ENCODE measurements around the gene IL36G. TPM values are rescaled to one million over a fixed set of nuclear protein-coding genes. Genes with fewer than 3 reads are reported as not detected.

Gene IL36G
- total and polyA plus RNA-seq, 2 experiments from 2014 or later: not detected

DNA sequence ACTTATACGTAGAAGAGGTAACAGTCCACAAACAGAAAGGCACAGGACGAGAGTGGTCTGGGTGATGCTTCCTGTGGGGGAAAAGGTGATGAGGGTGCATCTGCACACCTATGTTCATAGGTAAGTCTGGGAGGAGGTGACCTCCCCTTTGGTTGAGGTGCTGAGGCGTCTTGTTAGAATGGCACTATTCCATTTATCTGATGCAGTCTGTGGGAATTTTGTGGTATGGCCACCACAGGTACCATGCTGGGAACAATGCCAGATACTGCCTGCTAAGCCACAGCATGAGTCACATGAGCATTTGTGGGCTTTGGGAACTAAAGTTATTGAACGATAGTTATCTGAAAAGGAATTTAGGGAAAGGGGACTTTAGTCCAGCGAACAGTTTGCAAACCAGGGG is 38.9 kb upstream of the IL36G start:
- ATAC-seq (no peak), DNase-seq (ENCODE audit: low spot score) (no peak)
- Histone ChIP-seq H3K4me2 (no peak overlapping the region), H3K79me2 (replicated peaks; ENCODE audit: insufficient read depth) (no peaks in the 10 kb centered on the region), H3K4me3 (no peak overlapping the region), H3K27ac (ENCODE audit: low read depth) (no peak overlapping the region), H3K9me2 (ENCODE audit: insufficient read depth) (no peaks in the 10 kb centered on the region), H3K4me1 (ENCODE audit: insufficient read depth) (no peaks in the 10 kb centered on the region), H2AFZ (no peak overlapping the region), H3K36me3 (ENCODE audit: insufficient read depth) (no peaks in the 10 kb centered on the region), H4K20me1 (replicated peaks; ENCODE audit: insufficient read depth) (no peaks in the 10 kb centered on the region), H3F3A (replicated peaks; ENCODE audit: low read depth) (no peaks in the 10 kb centered on the region), H3K27me3 (ENCODE audit: insufficient read depth) (no peaks in the 10 kb centered on the region)
- Mint-ChIP-seq H3K4me3 (no peak overlapping the region), H3K27ac (no peak overlapping the region), H3K27me3 (ENCODE audit: insufficient read depth, low read depth, poor library complexity) (no peaks in the 10 kb centered on the region), H3K36me3 (ENCODE audit: low read depth) (no peaks in the 10 kb centered on the region), H3K4me1 (no peaks in the 10 kb centered on the region), H3K9me3 (no peaks in the 10 kb centered on the region)
- TF ChIP-seq NANOG (IDR thresholded peaks at IDR 0.05; ENCODE audit: borderline replicate concordance): no peak
- no peak for TF ChIP-seq POLR2AphosphoS5 (IDR thresholded peaks at IDR 0.05; ENCODE audit: low read depth)
- TF ChIP-seq, protein P1, sequence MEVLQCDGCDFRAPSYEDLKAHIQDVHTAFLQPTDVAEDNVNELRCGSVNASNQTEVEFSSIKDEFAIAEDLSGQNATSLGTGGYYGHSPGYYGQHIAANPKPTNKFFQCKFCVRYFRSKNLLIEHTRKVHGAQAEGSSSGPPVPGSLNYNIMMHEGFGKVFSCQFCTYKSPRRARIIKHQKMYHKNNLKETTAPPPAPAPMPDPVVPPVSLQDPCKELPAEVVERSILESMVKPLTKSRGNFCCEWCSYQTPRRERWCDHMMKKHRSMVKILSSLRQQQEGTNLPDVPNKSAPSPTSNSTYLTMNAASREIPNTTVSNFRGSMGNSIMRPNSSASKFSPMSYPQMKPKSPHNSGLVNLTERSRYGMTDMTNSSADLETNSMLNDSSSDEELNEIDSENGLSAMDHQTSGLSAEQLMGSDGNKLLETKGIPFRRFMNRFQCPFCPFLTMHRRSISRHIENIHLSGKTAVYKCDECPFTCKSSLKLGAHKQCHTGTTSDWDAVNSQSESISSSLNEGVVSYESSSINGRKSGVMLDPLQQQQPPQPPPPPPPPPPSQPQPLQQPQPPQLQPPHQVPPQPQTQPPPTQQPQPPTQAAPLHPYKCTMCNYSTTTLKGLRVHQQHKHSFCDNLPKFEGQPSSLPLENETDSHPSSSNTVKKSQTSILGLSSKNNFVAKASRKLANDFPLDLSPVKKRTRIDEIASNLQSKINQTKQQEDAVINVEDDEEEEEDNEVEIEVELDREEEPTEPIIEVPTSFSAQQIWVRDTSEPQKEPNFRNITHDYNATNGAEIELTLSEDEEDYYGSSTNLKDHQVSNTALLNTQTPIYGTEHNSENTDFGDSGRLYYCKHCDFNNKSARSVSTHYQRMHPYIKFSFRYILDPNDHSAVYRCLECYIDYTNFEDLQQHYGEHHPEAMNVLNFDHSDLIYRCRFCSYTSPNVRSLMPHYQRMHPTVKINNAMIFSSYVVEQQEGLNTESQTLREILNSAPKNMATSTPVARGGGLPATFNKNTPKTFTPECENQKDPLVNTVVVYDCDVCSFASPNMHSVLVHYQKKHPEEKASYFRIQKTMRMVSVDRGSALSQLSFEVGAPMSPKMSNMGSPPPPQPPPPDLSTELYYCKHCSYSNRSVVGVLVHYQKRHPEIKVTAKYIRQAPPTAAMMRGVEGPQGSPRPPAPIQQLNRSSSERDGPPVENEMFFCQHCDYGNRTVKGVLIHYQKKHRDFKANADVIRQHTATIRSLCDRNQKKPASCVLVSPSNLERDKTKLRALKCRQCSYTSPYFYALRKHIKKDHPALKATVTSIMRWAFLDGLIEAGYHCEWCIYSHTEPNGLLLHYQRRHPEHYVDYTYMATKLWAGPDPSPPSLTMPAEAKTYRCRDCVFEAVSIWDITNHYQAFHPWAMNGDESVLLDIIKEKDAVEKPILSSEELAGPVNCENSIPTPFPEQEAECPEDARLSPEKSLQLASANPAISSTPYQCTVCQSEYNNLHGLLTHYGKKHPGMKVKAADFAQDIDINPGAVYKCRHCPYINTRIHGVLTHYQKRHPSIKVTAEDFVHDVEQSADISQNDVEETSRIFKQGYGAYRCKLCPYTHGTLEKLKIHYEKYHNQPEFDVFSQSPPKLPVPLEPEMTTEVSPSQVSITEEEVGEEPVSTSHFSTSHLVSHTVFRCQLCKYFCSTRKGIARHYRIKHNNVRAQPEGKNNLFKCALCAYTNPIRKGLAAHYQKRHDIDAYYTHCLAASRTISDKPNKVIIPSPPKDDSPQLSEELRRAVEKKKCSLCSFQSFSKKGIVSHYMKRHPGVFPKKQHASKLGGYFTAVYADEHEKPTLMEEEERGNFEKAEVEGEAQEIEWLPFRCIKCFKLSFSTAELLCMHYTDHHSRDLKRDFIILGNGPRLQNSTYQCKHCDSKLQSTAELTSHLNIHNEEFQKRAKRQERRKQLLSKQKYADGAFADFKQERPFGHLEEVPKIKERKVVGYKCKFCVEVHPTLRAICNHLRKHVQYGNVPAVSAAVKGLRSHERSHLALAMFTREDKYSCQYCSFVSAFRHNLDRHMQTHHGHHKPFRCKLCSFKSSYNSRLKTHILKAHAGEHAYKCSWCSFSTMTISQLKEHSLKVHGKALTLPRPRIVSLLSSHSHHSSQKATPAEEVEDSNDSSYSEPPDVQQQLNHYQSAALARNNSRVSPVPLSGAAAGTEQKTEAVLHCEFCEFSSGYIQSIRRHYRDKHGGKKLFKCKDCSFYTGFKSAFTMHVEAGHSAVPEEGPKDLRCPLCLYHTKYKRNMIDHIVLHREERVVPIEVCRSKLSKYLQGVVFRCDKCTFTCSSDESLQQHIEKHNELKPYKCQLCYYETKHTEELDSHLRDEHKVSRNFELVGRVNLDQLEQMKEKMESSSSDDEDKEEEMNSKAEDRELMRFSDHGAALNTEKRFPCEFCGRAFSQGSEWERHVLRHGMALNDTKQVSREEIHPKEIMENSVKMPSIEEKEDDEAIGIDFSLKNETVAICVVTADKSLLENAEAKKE (CRISPR knock-in tag; IDR thresholded peaks at IDR 0.05): no peak
- TF ChIP-seq, protein P2, sequence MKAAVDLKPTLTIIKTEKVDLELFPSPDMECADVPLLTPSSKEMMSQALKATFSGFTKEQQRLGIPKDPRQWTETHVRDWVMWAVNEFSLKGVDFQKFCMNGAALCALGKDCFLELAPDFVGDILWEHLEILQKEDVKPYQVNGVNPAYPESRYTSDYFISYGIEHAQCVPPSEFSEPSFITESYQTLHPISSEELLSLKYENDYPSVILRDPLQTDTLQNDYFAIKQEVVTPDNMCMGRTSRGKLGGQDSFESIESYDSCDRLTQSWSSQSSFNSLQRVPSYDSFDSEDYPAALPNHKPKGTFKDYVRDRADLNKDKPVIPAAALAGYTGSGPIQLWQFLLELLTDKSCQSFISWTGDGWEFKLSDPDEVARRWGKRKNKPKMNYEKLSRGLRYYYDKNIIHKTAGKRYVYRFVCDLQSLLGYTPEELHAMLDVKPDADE (IDR thresholded peaks at IDR 0.05): no peak
- no peak for TF ChIP-seq CREB1 (CRISPR knock-in tag; IDR thresholded peaks at IDR 0.05; ENCODE audit: low read depth)
- TF ChIP-seq, protein P3, sequence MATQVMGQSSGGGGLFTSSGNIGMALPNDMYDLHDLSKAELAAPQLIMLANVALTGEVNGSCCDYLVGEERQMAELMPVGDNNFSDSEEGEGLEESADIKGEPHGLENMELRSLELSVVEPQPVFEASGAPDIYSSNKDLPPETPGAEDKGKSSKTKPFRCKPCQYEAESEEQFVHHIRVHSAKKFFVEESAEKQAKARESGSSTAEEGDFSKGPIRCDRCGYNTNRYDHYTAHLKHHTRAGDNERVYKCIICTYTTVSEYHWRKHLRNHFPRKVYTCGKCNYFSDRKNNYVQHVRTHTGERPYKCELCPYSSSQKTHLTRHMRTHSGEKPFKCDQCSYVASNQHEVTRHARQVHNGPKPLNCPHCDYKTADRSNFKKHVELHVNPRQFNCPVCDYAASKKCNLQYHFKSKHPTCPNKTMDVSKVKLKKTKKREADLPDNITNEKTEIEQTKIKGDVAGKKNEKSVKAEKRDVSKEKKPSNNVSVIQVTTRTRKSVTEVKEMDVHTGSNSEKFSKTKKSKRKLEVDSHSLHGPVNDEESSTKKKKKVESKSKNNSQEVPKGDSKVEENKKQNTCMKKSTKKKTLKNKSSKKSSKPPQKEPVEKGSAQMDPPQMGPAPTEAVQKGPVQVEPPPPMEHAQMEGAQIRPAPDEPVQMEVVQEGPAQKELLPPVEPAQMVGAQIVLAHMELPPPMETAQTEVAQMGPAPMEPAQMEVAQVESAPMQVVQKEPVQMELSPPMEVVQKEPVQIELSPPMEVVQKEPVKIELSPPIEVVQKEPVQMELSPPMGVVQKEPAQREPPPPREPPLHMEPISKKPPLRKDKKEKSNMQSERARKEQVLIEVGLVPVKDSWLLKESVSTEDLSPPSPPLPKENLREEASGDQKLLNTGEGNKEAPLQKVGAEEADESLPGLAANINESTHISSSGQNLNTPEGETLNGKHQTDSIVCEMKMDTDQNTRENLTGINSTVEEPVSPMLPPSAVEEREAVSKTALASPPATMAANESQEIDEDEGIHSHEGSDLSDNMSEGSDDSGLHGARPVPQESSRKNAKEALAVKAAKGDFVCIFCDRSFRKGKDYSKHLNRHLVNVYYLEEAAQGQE (IDR thresholded peaks at IDR 0.05; ENCODE audit: unreplicated experiment): no peak
- no peak for TF ChIP-seq ZNF114 (CRISPR knock-in tag; IDR thresholded peaks at IDR 0.05)
- TF ChIP-seq, protein P4, sequence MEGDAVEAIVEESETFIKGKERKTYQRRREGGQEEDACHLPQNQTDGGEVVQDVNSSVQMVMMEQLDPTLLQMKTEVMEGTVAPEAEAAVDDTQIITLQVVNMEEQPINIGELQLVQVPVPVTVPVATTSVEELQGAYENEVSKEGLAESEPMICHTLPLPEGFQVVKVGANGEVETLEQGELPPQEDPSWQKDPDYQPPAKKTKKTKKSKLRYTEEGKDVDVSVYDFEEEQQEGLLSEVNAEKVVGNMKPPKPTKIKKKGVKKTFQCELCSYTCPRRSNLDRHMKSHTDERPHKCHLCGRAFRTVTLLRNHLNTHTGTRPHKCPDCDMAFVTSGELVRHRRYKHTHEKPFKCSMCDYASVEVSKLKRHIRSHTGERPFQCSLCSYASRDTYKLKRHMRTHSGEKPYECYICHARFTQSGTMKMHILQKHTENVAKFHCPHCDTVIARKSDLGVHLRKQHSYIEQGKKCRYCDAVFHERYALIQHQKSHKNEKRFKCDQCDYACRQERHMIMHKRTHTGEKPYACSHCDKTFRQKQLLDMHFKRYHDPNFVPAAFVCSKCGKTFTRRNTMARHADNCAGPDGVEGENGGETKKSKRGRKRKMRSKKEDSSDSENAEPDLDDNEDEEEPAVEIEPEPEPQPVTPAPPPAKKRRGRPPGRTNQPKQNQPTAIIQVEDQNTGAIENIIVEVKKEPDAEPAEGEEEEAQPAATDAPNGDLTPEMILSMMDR (conservative IDR thresholded peaks at IDR 0.05; ENCODE audit: low read depth in 2 of 2): no peak
- TF ChIP-seq ZNF331 (CRISPR knock-in tag; IDR thresholded peaks at IDR 0.05; ENCODE audit: low read depth): no peak
- no peak for TF ChIP-seq JUNB (IDR thresholded peaks at IDR 0.05; ENCODE audit: unreplicated experiment)

All from GM23338 (cell line).